Stimulated activated CD4-positive, alpha-beta T cell treated with anti-CD3 and anti-CD28 coated beads, Interleukin-15, amount 100 ng/mL, for 48 hours (primary cell): Measurements from ENCODE around the gene RNF215.
"Not testable (repeated sequence)": the region's sequence is repeated elsewhere in the genome, so short reads cannot be mapped to it uniquely, and the experiment has no call there.

Source experiments
- DNase-seq, 2 donors: peaks; one replicate each; pipeline ENCODE4 v3.0.0-alpha.2; 2020; ENCODE audit warnings: low read depth in 2 of 2

The RNF215 gene

GRCh38 chr22:30362651-30363281 is 24.4 kb downstream of the RNF215 start:
- no peak for DNase-seq

GRCh38 chr22:30361916-30362650 is 25.1 kb downstream of the RNF215 start:
- DNase-seq: no peak

DNA sequence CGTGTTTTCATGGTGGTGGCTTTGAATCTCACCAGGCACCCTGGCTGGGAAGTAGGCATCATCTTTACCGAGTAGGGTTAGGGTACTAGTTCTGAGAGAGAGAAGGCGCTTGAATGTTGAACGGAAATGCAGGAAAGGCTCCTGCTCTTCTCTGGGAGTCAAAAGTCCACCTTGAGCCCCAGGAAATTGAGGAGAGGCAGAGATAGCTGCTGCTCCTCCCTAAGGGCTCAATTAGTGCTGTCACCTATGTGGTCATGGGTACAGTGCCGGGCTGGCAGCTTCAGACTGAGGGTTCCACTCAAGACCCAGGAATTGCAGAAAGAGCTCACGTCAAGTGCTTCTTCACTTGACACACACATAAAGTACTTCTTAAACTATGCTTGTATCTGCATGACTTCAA is 28.7 kb downstream of the RNF215 start:
- DNase-seq: no peak

DNA sequence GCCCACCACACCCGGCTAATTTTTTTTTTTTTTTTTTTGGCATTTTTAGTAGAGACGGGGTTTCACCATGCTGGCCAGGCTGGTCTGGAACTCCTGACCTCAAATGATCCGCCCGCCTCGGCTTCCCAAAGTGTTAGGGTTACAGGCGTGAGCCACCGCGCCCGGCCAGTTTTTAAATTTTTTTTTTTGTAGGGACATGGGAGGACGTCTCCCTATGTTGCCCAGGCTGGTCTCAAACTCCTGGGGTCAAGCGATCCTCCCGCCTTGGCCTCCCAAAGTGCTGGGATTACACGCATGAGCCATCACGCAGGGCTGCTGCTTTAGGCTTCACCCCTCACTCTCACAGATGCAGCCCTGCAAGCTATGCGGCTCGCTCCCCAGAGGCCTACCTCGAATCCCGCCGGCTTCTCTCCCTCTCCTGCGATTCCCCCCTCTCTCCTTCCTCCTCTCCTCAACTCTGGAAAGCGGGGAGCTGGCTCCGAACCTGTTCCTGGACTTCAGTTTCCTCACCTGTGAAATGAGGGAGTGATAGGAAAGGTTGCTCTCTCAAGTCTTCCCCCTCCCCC is 29.5 kb downstream of the RNF215 start:
- no peak for DNase-seq

DNA sequence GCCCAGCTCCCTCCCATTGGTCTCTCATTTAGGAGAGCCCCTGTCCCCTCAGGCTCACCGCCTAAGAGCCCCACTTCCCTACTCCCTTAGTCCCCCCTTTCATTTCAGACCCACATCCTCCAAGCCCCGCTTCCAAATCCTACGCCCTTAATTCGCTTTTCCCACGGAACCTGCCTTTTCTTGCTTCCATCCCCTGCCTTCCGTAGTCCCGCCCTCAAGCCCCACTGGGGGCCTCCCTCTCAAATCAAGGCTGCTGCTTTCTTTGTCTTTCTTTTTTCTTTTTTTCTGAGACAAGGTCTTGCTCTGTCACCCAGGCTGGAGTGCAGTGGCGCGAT is 30.0 kb downstream of the RNF215 start:
- peak in 1 of 2 donors; percentile 14 for DNase-seq

DNA sequence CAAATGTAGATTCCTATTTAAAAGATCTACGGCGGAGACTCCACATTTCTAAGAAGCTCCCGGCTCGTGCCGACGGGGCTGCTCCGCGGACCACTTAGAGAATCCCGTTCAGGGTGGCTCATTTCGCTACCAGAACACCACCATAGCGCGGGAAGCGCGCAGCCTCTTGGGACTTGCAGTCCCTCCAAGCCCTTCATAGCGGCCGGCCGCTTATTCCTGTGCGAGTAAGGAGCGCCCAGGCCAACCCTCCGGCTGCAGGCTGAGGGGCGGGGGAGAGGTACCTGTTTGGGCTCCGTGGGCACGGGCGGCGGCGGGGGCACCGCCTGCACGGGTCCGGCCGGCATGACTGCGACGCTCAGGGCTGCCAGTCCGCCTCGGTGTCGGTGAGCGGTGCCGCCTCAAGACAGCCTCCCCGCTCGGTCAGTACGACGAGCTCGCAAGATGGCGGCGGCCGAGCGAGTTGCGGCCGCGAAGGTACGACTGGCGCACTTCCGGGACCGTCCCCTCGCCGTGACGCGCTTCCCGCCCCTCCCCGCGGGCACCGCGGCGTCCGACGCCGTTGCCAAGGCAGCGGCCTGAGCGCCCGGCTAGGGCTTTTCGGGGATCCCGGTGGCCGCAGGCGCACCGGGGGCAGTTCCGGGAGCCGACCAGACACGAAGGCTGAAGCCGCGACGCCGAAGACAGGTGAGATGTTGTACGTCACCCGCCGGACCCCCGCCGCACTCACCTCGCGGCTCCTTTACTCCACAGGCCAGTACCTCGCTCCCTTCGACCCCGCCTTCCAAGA is 30.6 kb downstream of the RNF215 start, which contains the start of the genes CCDC157 and SF3A1:
CCDC157 (plus strand) TSS at position 559 of the 787 bp plus-strand sequence. CDS start 8,994 bp downstream, outside the sequence.
SF3A1 (minus strand) TSS at position 446 of the 787 bp plus-strand sequence; CDS start at position 344, 102 bp downstream.
- peak; percentile 84 to 85 for DNase-seq

DNA sequence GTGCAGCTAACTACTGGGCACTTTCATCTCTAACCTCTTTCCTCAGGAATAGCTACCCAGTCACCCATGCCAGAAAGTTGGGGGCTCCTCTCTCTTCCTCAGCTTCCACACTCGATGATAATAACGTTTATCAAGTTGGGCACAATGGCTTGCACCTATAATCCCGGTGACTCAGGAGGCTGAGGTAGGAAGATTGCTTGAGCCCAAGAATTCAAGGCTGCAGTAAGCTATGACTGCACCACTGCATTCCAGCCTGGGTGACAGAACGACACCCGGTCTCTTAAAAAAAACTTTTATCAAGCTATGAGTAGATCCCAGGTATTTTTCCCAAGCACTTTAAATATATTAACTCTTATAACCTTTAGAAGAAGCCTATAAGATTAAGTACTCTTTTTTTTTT is 32.6 kb downstream of the RNF215 start:
- DNase-seq: no peak

DNA sequence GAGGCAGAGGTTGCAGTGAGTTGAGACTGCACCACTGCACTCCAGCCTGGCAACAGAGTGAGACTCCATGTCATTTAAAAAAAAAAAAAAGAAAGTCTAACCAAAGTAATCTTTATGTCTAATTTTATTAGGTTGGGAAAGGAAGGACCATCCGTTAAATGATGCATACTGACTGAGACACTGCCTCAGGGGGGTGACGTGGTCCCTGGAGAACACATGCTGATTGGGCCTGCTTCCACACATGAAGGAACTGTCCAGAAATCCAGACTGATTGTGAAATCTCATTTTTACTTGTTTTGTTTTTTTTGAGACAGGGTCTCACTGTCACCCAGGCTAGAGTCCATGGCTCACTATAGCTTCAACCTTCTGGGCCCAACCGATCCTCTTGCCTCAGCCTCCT is 36.0 kb downstream of the RNF215 start:
- no peak for DNase-seq

GRCh38 chr22:30348809-30349208 is 38.4 kb downstream of the RNF215 start:
- no peak for DNase-seq

GRCh38 chr22:30348404-30348803 is 38.8 kb downstream of the RNF215 start:
- DNase-seq: no peak

GRCh38 chr22:30347255-30347892 is 39.8 kb downstream of the RNF215 start:
- no peak for DNase-seq

DNA sequence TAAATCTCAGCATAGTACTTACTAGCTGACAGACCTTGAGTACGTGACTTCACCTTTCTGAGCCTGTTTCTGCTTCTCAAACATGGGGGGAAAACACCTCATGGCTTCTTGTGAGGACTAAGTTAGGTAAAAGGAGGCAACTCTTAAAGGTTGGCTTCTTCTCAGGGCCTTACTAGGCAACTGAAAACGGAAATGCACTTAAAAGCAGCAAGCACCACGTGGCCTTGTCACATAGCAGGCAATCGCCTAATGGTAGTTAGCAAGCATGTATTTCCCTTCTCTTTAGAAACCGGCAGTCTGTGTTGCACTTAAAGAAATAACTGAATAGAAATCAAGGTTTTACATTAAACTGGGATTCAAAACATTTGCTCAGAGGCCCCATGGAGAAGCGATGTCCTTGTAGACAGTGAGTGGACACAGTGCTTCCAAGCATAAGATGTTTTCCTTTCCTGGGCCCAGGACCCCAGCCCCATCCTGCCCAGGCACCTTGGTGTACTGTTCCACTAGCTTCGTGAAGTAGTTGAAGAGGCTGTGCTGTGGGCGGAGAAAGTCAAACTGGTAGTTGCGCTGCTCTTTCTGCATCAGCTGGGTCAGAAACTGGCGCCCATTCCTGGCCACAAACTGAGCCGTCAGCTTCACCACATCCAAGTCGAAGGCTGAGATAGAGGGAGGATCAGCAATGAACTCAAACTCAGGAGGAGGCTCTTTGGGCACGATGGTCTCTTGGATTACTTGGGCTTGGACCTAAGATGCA is 42.6 kb downstream of the RNF215 start:
- DNase-seq: peak; percentile 28 to 41

GRCh38 chr22:30340911-30341685 is 46.1 kb downstream of the RNF215 start:
- no peak for DNase-seq

DNA sequence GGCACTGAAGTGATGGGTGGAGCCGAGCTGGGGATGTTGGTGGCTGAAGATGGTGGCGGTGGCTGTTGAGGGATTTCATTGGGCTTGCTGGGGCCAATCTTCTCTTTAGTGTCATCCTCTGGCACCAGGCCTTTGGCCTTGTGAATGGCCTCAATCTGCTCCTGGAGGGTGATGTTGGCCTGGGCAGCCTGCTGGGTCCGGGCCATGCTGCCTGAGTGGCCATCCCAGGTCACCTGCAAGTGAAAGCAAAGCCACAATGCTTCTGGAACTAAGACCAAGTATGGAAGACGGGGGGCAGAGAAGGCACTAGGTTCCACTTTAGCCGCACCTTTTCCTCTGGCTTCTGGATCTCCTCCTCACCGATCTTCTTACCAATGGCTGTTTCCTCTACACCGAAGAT is 48.4 kb downstream of the RNF215 start:
- no peak for DNase-seq

- not testable (repeated sequence) for DNase-seq
Observed at GRCh38 chr22:30338341-30338740, 48.9 kb downstream of the RNF215 start.

DNA sequence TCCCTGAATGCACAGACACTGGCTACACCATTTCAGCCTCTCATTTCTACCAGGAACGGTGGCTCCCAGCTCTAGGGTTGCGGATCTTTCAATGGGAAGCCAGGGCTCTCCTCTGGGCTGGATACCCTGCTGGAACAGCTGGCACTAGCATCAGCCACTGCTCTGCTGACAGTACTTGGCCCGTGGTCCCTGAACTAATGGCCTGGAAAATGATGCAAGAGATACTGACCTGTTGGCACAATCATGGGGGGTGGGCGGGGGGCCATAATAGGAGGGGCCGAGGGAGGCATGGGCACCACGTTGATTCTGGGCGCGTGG is 49.8 kb downstream of the RNF215 start:
- no peak for DNase-seq

DNA sequence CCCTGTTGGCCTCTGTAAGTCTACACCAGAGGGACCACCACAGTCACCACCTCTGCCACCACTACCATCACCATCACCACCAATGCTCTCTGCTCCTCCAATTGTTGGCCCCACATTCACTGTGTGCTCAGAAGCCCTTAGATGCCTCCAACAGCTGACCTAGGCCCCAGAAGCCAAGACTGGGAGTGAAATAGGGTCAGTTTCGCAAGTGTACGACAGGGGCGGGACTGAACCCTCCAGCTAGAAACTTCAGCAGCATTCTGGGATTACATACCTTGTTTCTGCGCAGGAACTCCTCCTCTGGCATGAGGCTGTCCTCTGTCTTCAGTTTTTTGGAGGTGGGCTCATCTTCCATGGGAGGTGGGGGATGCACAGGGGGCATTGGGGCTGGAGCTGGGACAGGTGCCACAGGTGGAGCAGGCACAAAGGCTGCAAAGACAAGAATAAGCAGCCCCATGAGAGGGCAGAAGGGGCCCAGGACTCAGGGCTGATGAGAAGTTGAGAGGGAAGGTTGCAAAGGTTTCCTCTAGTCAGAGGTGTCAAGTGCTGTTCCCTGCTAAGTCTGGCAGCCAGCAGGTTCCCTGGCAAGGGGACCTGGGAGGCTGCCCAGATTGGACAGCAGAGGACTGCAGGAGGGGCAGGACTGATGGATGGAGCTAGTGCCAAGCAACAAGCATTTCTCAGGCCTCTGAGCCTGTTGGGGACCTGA is 50.3 kb downstream of the RNF215 start:
- DNase-seq: no peak

DNA sequence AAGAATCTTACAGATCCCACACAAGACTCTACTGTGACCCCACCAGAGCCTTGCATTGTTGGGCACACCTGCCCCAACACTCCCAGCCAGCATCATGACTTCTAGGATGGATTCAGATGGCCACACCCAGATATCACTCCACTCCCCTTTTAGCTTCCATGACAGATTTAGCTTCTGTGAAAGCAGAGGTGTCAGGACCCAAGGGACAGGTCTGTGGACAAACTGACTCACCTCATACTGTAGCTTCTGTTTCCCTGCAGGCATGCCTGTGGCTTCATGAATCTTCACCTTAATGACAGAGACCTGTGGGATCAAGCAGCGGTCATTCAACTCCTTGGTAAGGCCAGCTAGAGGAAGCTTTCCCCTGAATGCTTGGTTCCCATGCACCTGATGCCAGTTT is 52.0 kb downstream of the RNF215 start:
- DNase-seq: no peak

GRCh38 chr22:30334646-30335045 is 52.6 kb downstream of the RNF215 start:
- DNase-seq: no peak

DNA sequence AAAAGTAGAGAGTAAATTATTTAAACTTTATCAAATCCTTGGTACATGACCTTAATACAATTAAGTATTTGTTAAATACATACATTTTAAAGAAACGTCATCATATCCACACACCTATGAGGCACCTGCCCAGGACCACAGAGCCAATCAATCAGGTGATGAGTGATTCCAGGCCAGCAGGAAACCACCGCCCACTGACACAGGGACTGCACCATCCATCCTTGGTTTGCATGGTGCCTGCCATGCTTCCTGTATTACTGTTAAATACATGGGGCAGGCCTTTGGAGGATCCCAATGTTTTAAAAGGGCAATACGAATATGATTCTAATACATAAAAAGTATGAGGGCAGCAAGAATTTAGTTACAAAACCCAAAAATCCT is 53.5 kb downstream of the RNF215 start:
- DNase-seq: no peak
